Adrenal gland (tissue), 12 donors: ENCODE results near the gene MAP7. TPM values are rescaled to one million over a fixed set of nuclear protein-coding genes. Genes with fewer than 3 reads are reported as not detected.

Experiments
- DNase-seq, 7 donors: peaks; one replicate each; pipeline ENCODE4 v3.0.0-alpha.2; 2019 to 2020
- H3K27ac ChIP-seq, 5 donors: fragments of 200-600 bp; sonication (generic) in 4 of 5; 1 replicate in 3 of 5; 2 replicates in 2 of 5; pipeline versions ENCODE4 v1.5.1 to v1.8.0; 2016 to 2020; ENCODE audit warnings: mild to moderate bottlenecking in 1 of 5
- H3K27me3 ChIP-seq: fragments of 200-600 bp; 2 replicates; pipeline ENCODE4 v1.8.0; 2021
- H3K36me3 ChIP-seq, 2 donors: fragments of 200-600 bp; replicated peaks in 1 of 2; 1 replicate in 1 of 2; 2 replicates in 1 of 2; pipeline versions ENCODE4 v1.5.1 to v1.8.0; 2018 to 2022
- H3K4me1 ChIP-seq, 2 donors: fragments of 200-600 bp; replicated peaks in 1 of 2; 1 replicate in 1 of 2; 2 replicates in 1 of 2; pipeline versions ENCODE4 v1.5.1 to v1.8.0; 2018 to 2021
- H3K4me3 ChIP-seq, 4 donors: fragments of 200-600 bp; sonication (generic) in 3 of 4; one replicate each; pipeline ENCODE4 v1.5.1; 2016 to 2018
- H3K9me3 ChIP-seq, 3 donors: fragments of 200-600 bp; sonication (generic) in 1 of 3; replicated peaks in 1 of 3; 1 replicate in 2 of 3; 2 replicates in 1 of 3; pipeline versions ENCODE4 v1.5.1 to v1.8.0; 2016 to 2021
- CTCF ChIP-seq, 6 experiments: fragments of 450-650 bp in 4 of 6; fragments of 200-600 bp in 2 of 6; sonication (generic) in 1 of 6; IDR thresholded peaks; 1 replicate in 5 of 6; 2 replicates in 1 of 6; pipeline versions ENCODE4 v1.5.1 to v1.8.0; 2016 to 2021; ENCODE audit warnings: antibody characterized with exemption in 6 of 6, mild to moderate bottlenecking in 2 of 6, moderate library complexity in 1 of 6
- POLR2A ChIP-seq, 2 donors: fragments of 450-650 bp; IDR thresholded peaks; one replicate each; pipeline ENCODE4 v1.6.1; 2017; ENCODE audit warnings: antibody characterized with exemption in 2 of 2, mild to moderate bottlenecking in 2 of 2, moderate library complexity in 1 of 2
- WGBS, 4 donors: extraction: QIAGEN DNeasy Blood & Tissue Kit in 2 of 4; methylation state at CpG; one replicate each; pipeline versions ENCODE4 v1.1.5 to v1.1.7; 2013 to 2017; 5-methylcytosine and 5-hydroxymethylcytosine counted together
- intact Hi-C, 2 donors: fragments of 100-400 bp; cut with DNase I; formaldehyde crosslinking; loops; one replicate each; pipeline versions ENCODE4 v1.14.1 to v1.15.0; 2022 to 2023
- polyA plus RNA-seq, 3 donors: library from polyadenylated mRNA; stranded (reverse); fragments of 200-250 nt in 2 of 3; fragments of 350-450 nt in 1 of 3; fragmentation: Illumina TruSeq in 1 of 3; extraction: RNeasy Lipid Tissue Mini Kit (QIAGEN cat#74804) in 1 of 3; gene quantifications; one replicate each; pipeline ENCODE4 v1.2.3, GENCODE V29; 2013 to 2014
- total RNA-seq, 9 donors: library from RNA; depleted of rRNA in 4 of 9; stranded (reverse); fragments of >200 nt in 4 of 9; fragments of 120-200 nt in 1 of 9; fragmentation: NEBNext Ultra II Directional in 1 of 9; extraction: Animal tissue kit (Norgen Biotek cat#: 25700) in 1 of 9; gene quantifications; one replicate each; pipeline versions ENCODE4 v1.1.0 to v1.2.4, GENCODE V29; 2013 to 2023
- donor health status: healthy with polysubstance abuse.
- donor health status: Bipolar disorder and iron deficiency.
- donor health status: DM: yes; HTN: yes; CAD: no.
- donor health status: DM: no; HTN: no; CAD: no.
- donor health status: DM: no; HTN: no; CAD: no.
- donor health status: DM: yes; HTN: yes; CAD: no.

Gene MAP7
- total and polyA plus RNA-seq, 12 donors = 4.7 to 31.6 (median 11.3) TPM

GRCh38 chr6:136427378-136427717 is 122.9 kb downstream of the MAP7 start:
- TF ChIP-seq CTCF (IDR thresholded peaks at IDR 0.05) (no peak), POLR2A (IDR thresholded peaks at IDR 0.05) (no peak)
- no peak for DNase-seq
- Histone ChIP-seq H3K9me3 (no peaks in the 10 kb centered on the region), H3K27ac (no peak overlapping the region), H3K4me1 (no peaks in the 10 kb centered on the region), H3K4me3 (no peak overlapping the region), H3K36me3 (no peaks in the 10 kb centered on the region), H3K27me3 (no peaks in the 10 kb centered on the region)
- intact Hi-C loops = no loop called here

- WGBS, 4 donors = 78 to 81% (median 79%) methylated on average over 7 of the region's 7 CpGs
- H3K27ac ChIP-seq = no peak overlapping the region
- H3K4me1 ChIP-seq = no peaks in the 10 kb centered on the region
- H3K9me3 ChIP-seq = no peaks in the 10 kb centered on the region
- no peaks in the 10 kb centered on the region for H3K27me3 ChIP-seq
- H3K36me3 ChIP-seq = no peaks in the 10 kb centered on the region
- TF ChIP-seq POLR2A (IDR thresholded peaks at IDR 0.05) (no peak), CTCF (IDR thresholded peaks at IDR 0.05) (no peak)
- no peak overlapping the region for H3K4me3 ChIP-seq
- intact Hi-C loops = no loop called here
- DNase-seq = no peak
Observed at GRCh38 chr6:136426627-136427377, 123.4 kb downstream of the MAP7 start.

- Histone ChIP-seq H3K36me3 (no peaks in the 10 kb centered on the region), H3K9me3 (no peaks in the 10 kb centered on the region), H3K27ac (no peak overlapping the region), H3K27me3 (no peaks in the 10 kb centered on the region), H3K4me3 (no peak overlapping the region), H3K4me1 (no peaks in the 10 kb centered on the region)
- 88 to 96% (median 91%) methylated on average over 4 of the region's 4 CpGs for WGBS, 4 donors
- no peak for TF ChIP-seq POLR2A (IDR thresholded peaks at IDR 0.05)
- no peak for TF ChIP-seq CTCF (IDR thresholded peaks at IDR 0.05)
- intact Hi-C loops = no loop called here
- DNase-seq = no peak
Observed at GRCh38 chr6:136425793-136426192, 124.4 kb downstream of the MAP7 start.

- Histone ChIP-seq H3K4me3 (no peak overlapping the region), H3K27ac (no peak overlapping the region), H3K4me1 (no peaks in the 10 kb centered on the region), H3K9me3 (no peaks in the 10 kb centered on the region), H3K36me3 (no peaks in the 10 kb centered on the region), H3K27me3 (no peaks in the 10 kb centered on the region)
- intact Hi-C loops = no loop called here
- DNase-seq = no peak
- WGBS, 4 donors = 88 to 95% (median 90%) methylated on average over 5 of the region's 5 CpGs
- no peak for TF ChIP-seq POLR2A (IDR thresholded peaks at IDR 0.05)
- TF ChIP-seq CTCF (IDR thresholded peaks at IDR 0.05) = no peak
Observed at GRCh38 chr6:136424901-136425300, 125.3 kb downstream of the MAP7 start.
